ENCODE results near the gene PPFIA1.

PPFIA1 gene

GRCh38 chr11:70381872-70382861 lies 111.7 kb downstream of the PPFIA1 start:
- Histone ChIP-seq H3K27me3 (ENCODE audit: insufficient read depth, poor library complexity, severe bottlenecking) (no peaks in the 10 kb centered on the region), H3K27ac (replicated peaks) (no peak overlapping the region), H3K4me3 (replicated peaks; ENCODE audit: insufficient read depth, low read length) (no peak overlapping the region)
- TF ChIP-seq SPI1 (IDR thresholded peaks at IDR 0.05; ENCODE audit: borderline replicate concordance, low read depth) = no peak
- no peak for TF ChIP-seq REST (IDR thresholded peaks at IDR 0.05; ENCODE audit: insufficient replicate concordance, low read depth)
- TF ChIP-seq CTCF (IDR thresholded peaks at IDR 0.05; ENCODE audit: insufficient read depth, low read length) = no peak
- no peak for TF ChIP-seq GABPA (IDR thresholded peaks at IDR 0.05; ENCODE audit: low read depth)
- no peak for TF ChIP-seq POLR2AphosphoS5 (IDR thresholded peaks at IDR 0.05; ENCODE audit: low read depth)
- DNase-seq (ENCODE audit: low read depth in 1 of 2, low spot score in 1 of 2) = no peak

- no peak overlapping the region for H3K4me3 ChIP-seq (replicated peaks; ENCODE audit: insufficient read depth, low read length)
- H3K27ac ChIP-seq (replicated peaks) = no peak overlapping the region
- no peaks in the 10 kb centered on the region for H3K27me3 ChIP-seq (ENCODE audit: insufficient read depth, poor library complexity, severe bottlenecking)
- TF ChIP-seq POLR2AphosphoS5 (IDR thresholded peaks at IDR 0.05; ENCODE audit: low read depth) (no peak), REST (IDR thresholded peaks at IDR 0.05; ENCODE audit: insufficient replicate concordance, low read depth) (no peak), CTCF (IDR thresholded peaks at IDR 0.05; ENCODE audit: insufficient read depth, low read length) (no peak), GABPA (IDR thresholded peaks at IDR 0.05; ENCODE audit: low read depth) (no peak), SPI1 (IDR thresholded peaks at IDR 0.05; ENCODE audit: borderline replicate concordance, low read depth) (no peak)
- no peak for DNase-seq (ENCODE audit: low read depth in 1 of 2, low spot score in 1 of 2)
These were observed 113.4 kb downstream of the PPFIA1 start for GRCh38 chr11:70383664-70384565.

- H3K27ac ChIP-seq (replicated peaks) = no peak overlapping the region
- no peak overlapping the region for H3K4me3 ChIP-seq (replicated peaks; ENCODE audit: insufficient read depth, low read length)
These were observed 114.2 kb downstream of the PPFIA1 start for GRCh38 chr11:70384566-70385152.

More at GRCh38 chr11:70384566-70385152, 114.2 kb downstream of the PPFIA1 start:
- H3K27me3 ChIP-seq (ENCODE audit: insufficient read depth, poor library complexity, severe bottlenecking) = no peaks in the 10 kb centered on the region
- DNase-seq (ENCODE audit: low read depth in 1 of 2, low spot score in 1 of 2) = no peak
- TF ChIP-seq CTCF (IDR thresholded peaks at IDR 0.05; ENCODE audit: insufficient read depth, low read length) = no peak
- no peak for TF ChIP-seq REST (IDR thresholded peaks at IDR 0.05; ENCODE audit: insufficient replicate concordance, low read depth)
- TF ChIP-seq GABPA (IDR thresholded peaks at IDR 0.05; ENCODE audit: low read depth) = no peak
- TF ChIP-seq POLR2AphosphoS5 (IDR thresholded peaks at IDR 0.05; ENCODE audit: low read depth) = no peak; the same call in 1 of the 2 replicates
- no peak for TF ChIP-seq SPI1 (IDR thresholded peaks at IDR 0.05; ENCODE audit: borderline replicate concordance, low read depth)

Data from HL-60 (cell line).